HEK293 (cell line): ENCODE results near the gene NECTIN2.
A peak's percentile ranks its signal among the peaks of the same experiment; 100 is the strongest.

Experiments used
- CTCF ChIA-PET: fragments of 350-600 bp; formaldehyde crosslinking; extraction: SDS; loops from one replicate; lab custom pipeline; 2021; ENCODE audit warnings: antibody characterized with exemption; lab: Yijun Ruan, JAX
- POLR2A ChIA-PET: fragments of 300-600 bp; formaldehyde crosslinking; extraction: SDS; loops from one replicate; lab custom pipeline; 2020; ENCODE audit warnings: antibody characterized with exemption, inconsistent platforms; lab: Yijun Ruan, JAX
- H3K27ac ChIP-seq: fragments of 200-500 bp; sonication (Bioruptor generic); 2 replicates; pipeline ENCODE4 v1.5.1; 2014; ENCODE audit warnings: low read depth, low read length, control low read depth, inconsistent platforms; ENCODE audit errors: extremely low read depth
- H3K36me3 ChIP-seq, 2 experiments: fragments of 200-500 bp in 1 of 2; sonication (Bioruptor generic) in 1 of 2; 1 replicate in 1 of 2; 2 replicates in 1 of 2; pipeline ENCODE4 v1.5.1; 2014 to 2017; ENCODE audit warnings: inconsistent platforms in 2 of 2, low read length in 2 of 2; ENCODE audit not compliant: control insufficient read depth in 2 of 2, insufficient read depth in 1 of 2
- H3K4me1 ChIP-seq: fragments of 200-500 bp; sonication (Bioruptor generic); 2 replicates; pipeline ENCODE4 v1.5.1; 2014; ENCODE audit warnings: mild to moderate bottlenecking, low read length, inconsistent platforms; ENCODE audit not compliant: control insufficient read depth, insufficient read depth
- H3K4me3 ChIP-seq: 2 replicates; pipeline ENCODE4 v1.5.1; 2011; ENCODE audit warnings: low read depth, mild to moderate bottlenecking, control low read depth, low read length, moderate library complexity
- H3K9me3 ChIP-seq: fragments of 200-500 bp; sonication (Bioruptor generic); 2 replicates; pipeline ENCODE4 v1.5.1; 2014; ENCODE audit warnings: low read depth, low read length, inconsistent platforms; ENCODE audit not compliant: control insufficient read depth, insufficient read depth
- FEZF1 ChIP-seq: fragments of 450-650 bp; formaldehyde crosslinking; IDR thresholded peaks from 2 replicates; pipeline ENCODE4 v1.5.1; 2016; ENCODE audit warnings: missing biosample characterization, missing genetic modification characterization
- IKZF3 ChIP-seq: fragments of 450-650 bp; IDR thresholded peaks from 2 replicates; pipeline ENCODE4 v1.5.0; 2018; ENCODE audit warnings: missing biosample characterization, mild to moderate bottlenecking, missing genetic modification characterization, moderate library complexity
- KLF8 ChIP-seq: fragments of 450-650 bp; formaldehyde crosslinking; IDR thresholded peaks from 2 replicates; pipeline ENCODE4 v1.5.1; 2016; ENCODE audit warnings: missing biosample characterization, missing genetic modification characterization
- KLF9 ChIP-seq: fragments of 450-650 bp; formaldehyde crosslinking; IDR thresholded peaks from 2 replicates; pipeline ENCODE4 v1.5.1; 2016; ENCODE audit warnings: missing biosample characterization, missing genetic modification characterization, low read depth
- PRDM1 ChIP-seq: fragments of 450-650 bp; formaldehyde crosslinking; IDR thresholded peaks from 2 replicates; pipeline ENCODE4; 2016; ENCODE audit warnings: missing biosample characterization, missing genetic modification characterization
- SCRT1 ChIP-seq: fragments of 450-650 bp; formaldehyde crosslinking; IDR thresholded peaks from 2 replicates; pipeline ENCODE4 v1.5.1; 2016; ENCODE audit warnings: missing biosample characterization, missing genetic modification characterization, borderline replicate concordance
- ZNF121 ChIP-seq: fragments of 450-650 bp; formaldehyde crosslinking; IDR thresholded peaks from 2 replicates; pipeline ENCODE4 v1.5.1; 2016; ENCODE audit warnings: missing biosample characterization, missing genetic modification characterization
- ZNF140 ChIP-seq: fragments of 450-650 bp; formaldehyde crosslinking; IDR thresholded peaks from 2 replicates; pipeline ENCODE4 v1.5.1; 2016; ENCODE audit warnings: missing biosample characterization, missing genetic modification characterization
- ZNF155 ChIP-seq: fragments of 450-650 bp; formaldehyde crosslinking; IDR thresholded peaks from 2 replicates; pipeline ENCODE4 v1.5.1; 2016; ENCODE audit warnings: missing biosample characterization, missing genetic modification characterization
- ZNF157 ChIP-seq: fragments of 450-650 bp; formaldehyde crosslinking; IDR thresholded peaks from 2 replicates; pipeline ENCODE4 v1.5.1; 2016; ENCODE audit warnings: missing biosample characterization, missing genetic modification characterization
- ZNF324 ChIP-seq: fragments of 450-650 bp; formaldehyde crosslinking; IDR thresholded peaks from 2 replicates; pipeline ENCODE4 v1.5.1; 2016; ENCODE audit warnings: missing biosample characterization, missing genetic modification characterization
- ZNF529 ChIP-seq: fragments of 450-650 bp; formaldehyde crosslinking; IDR thresholded peaks from 2 replicates; pipeline ENCODE4 v1.5.1; 2017; ENCODE audit warnings: missing genetic modification characterization, missing biosample characterization; ENCODE audit not compliant: insufficient replicate concordance
- ZNF600 ChIP-seq: fragments of 450-650 bp; formaldehyde crosslinking; IDR thresholded peaks from 2 replicates; pipeline ENCODE4 v1.5.1; 2016; ENCODE audit warnings: missing biosample characterization, missing genetic modification characterization
- ZNF623 ChIP-seq: fragments of 450-650 bp; formaldehyde crosslinking; IDR thresholded peaks from 2 replicates; pipeline ENCODE4 v1.5.1; 2016; ENCODE audit warnings: missing biosample characterization, missing genetic modification characterization
- ZNF654 ChIP-seq: fragments of 450-650 bp; formaldehyde crosslinking; IDR thresholded peaks from 2 replicates; pipeline ENCODE4 v1.5.1; 2016; ENCODE audit warnings: low read depth, missing biosample characterization, missing genetic modification characterization
- ZNF791 ChIP-seq: fragments of 450-650 bp; formaldehyde crosslinking; IDR thresholded peaks from 2 replicates; pipeline ENCODE4 v1.5.1; 2016; ENCODE audit warnings: missing biosample characterization, missing genetic modification characterization
- ZNF843 ChIP-seq: fragments of 450-650 bp; formaldehyde crosslinking; IDR thresholded peaks from 2 replicates; pipeline ENCODE4 v1.5.1; 2016; ENCODE audit warnings: missing biosample characterization, missing genetic modification characterization
- TF ChIP-seq, protein P1 (sequence below): fragments of 450-650 bp; formaldehyde crosslinking; IDR thresholded peaks from 2 replicates; pipeline ENCODE4 v1.5.1; 2017; ENCODE audit warnings: missing biosample characterization, missing genetic modification characterization
- TF ChIP-seq, protein P2 (sequence below): fragments of 450-650 bp; formaldehyde crosslinking; IDR thresholded peaks from 2 replicates; pipeline ENCODE4 v1.5.1; 2017; ENCODE audit warnings: missing biosample characterization, missing genetic modification characterization
- TF ChIP-seq, protein P3 (sequence below): fragments of 450-650 bp; formaldehyde crosslinking; IDR thresholded peaks from 2 replicates; pipeline ENCODE4 v1.5.1; 2016; ENCODE audit warnings: missing biosample characterization, missing genetic modification characterization

Gene NECTIN2

DNA sequence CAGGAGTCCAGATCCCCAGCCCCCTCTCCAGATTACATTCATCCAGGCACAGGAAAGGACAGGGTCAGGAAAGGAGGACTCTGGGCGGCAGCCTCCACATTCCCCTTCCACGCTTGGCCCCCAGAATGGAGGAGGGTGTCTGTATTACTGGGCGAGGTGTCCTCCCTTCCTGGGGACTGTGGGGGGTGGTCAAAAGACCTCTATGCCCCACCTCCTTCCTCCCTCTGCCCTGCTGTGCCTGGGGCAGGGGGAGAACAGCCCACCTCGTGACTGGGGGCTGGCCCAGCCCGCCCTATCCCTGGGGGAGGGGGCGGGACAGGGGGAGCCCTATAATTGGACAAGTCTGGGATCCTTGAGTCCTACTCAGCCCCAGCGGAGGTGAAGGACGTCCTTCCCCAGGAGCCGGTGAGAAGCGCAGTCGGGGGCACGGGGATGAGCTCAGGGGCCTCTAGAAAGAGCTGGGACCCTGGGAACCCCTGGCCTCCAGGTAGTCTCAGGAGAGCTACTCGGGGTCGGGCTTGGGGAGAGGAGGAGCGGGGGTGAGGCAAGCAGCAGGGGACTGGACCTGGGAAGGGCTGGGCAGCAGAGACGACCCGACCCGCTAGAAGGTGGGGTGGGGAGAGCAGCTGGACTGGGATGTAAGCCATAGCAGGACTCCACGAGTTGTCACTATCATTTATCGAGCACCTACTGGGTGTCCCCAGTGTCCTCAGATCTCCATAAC, 59.5 kb downstream of the NECTIN2 start, which contains the start of gene APOE (continued):
- TF ChIP-seq ZNF157 (tag by site-specific recombination) (no peak), SCRT1 (tag by site-specific recombination) (no peak), ZNF155 (no peak), KLF9 (peak; percentile 26; the same call in 1 of the 2 replicates)

DNA sequence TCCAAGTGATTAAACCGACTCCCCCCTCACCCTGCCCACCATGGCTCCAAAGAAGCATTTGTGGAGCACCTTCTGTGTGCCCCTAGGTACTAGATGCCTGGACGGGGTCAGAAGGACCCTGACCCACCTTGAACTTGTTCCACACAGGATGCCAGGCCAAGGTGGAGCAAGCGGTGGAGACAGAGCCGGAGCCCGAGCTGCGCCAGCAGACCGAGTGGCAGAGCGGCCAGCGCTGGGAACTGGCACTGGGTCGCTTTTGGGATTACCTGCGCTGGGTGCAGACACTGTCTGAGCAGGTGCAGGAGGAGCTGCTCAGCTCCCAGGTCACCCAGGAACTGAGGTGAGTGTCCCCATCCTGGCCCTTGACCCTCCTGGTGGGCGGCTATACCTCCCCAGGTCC, 61.5 kb downstream of the NECTIN2 start:
- Histone ChIP-seq H3K4me1 (peaks cover 6% of the 10 kb centered on the region; the same call in 1 of the 2 replicates), H3K27ac (no peak overlapping the region), H3K4me3 (no peak overlapping the region), H3K36me3 (peaks cover 2 to 4% of the 10 kb centered on the region in 2 experiments; a peak in 2 of 3 replicates), H3K9me3 (no peaks in the 10 kb centered on the region)
- TF ChIP-seq ZNF140 (tag by site-specific recombination) (no peak), ZNF600 (tag by site-specific recombination) (no peak), IKZF3 (tag by site-specific recombination) (no peak), ZNF324 (no peak), FEZF1 (tag by site-specific recombination) (no peak), ZNF654 (tag by site-specific recombination) (no peak), KLF8 (tag by site-specific recombination) (no peak), ZNF529 (tag by site-specific recombination) (no peak), ZNF791 (tag by site-specific recombination) (no peak), ZNF843 (tag by site-specific recombination) (no peak)
- TF ChIP-seq, protein P1, sequence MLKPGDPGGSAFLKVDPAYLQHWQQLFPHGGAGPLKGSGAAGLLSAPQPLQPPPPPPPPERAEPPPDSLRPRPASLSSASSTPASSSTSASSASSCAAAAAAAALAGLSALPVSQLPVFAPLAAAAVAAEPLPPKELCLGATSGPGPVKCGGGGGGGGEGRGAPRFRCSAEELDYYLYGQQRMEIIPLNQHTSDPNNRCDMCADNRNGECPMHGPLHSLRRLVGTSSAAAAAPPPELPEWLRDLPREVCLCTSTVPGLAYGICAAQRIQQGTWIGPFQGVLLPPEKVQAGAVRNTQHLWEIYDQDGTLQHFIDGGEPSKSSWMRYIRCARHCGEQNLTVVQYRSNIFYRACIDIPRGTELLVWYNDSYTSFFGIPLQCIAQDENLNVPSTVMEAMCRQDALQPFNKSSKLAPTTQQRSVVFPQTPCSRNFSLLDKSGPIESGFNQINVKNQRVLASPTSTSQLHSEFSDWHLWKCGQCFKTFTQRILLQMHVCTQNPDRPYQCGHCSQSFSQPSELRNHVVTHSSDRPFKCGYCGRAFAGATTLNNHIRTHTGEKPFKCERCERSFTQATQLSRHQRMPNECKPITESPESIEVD (tag by site-specific recombination), result no peak
- TF ChIP-seq, protein P2, sequence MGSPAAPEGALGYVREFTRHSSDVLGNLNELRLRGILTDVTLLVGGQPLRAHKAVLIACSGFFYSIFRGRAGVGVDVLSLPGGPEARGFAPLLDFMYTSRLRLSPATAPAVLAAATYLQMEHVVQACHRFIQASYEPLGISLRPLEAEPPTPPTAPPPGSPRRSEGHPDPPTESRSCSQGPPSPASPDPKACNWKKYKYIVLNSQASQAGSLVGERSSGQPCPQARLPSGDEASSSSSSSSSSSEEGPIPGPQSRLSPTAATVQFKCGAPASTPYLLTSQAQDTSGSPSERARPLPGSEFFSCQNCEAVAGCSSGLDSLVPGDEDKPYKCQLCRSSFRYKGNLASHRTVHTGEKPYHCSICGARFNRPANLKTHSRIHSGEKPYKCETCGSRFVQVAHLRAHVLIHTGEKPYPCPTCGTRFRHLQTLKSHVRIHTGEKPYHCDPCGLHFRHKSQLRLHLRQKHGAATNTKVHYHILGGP (tag by site-specific recombination), result no peak
- TF ChIP-seq, protein P3, sequence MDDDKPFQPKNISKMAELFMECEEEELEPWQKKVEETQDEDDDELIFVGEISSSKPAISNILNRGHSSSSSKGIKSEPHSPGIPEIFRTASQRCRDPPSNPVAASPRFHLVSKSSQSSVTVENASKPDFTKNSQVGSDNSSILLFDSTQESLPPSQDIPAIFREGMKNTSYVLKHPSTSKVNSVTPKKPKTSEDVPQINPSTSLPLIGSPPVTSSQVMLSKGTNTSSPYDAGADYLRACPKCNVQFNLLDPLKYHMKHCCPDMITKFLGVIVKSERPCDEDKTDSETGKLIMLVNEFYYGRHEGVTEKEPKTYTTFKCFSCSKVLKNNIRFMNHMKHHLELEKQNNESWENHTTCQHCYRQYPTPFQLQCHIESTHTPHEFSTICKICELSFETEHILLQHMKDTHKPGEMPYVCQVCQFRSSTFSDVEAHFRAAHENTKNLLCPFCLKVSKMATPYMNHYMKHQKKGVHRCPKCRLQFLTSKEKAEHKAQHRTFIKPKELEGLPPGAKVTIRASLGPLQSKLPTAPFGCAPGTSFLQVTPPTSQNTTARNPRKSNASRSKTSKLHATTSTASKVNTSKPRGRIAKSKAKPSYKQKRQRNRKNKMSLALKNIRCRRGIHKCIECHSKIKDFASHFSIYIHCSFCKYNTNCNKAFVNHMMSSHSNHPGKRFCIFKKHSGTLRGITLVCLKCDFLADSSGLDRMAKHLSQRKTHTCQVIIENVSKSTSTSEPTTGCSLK (tag by site-specific recombination), result no peak
- ChIA-PET CTCF (interaction anchor here (1.3 kb wide), 1 partner anchor 44 kb away, joined by 7 read pairs; no protein-coding TSS in a partner anchor), POLR2A (no interaction called here)

DNA sequence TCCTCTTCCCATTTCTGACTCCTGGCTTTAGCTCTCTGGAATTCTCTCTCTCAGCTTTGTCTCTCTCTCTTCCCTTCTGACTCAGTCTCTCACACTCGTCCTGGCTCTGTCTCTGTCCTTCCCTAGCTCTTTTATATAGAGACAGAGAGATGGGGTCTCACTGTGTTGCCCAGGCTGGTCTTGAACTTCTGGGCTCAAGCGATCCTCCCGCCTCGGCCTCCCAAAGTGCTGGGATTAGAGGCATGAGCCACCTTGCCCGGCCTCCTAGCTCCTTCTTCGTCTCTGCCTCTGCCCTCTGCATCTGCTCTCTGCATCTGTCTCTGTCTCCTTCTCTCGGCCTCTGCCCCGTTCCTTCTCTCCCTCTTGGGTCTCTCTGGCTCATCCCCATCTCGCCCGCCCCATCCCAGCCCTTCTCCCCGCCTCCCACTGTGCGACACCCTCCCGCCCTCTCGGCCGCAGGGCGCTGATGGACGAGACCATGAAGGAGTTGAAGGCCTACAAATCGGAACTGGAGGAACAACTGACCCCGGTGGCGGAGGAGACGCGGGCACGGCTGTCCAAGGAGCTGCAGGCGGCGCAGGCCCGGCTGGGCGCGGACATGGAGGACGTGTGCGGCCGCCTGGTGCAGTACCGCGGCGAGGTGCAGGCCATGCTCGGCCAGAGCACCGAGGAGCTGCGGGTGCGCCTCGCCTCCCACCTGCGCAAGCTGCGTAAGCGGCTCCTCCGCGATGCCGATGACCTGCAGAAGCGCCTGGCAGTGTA, 62.2 kb downstream of the NECTIN2 start:
- ChIA-PET CTCF (interaction anchor here (1.3 kb wide), 1 partner anchor 44 kb away, joined by 7 read pairs; no protein-coding TSS in a partner anchor), POLR2A (no interaction called here)
- TF ChIP-seq ZNF121 (tag by site-specific recombination) (peak; percentile 58; the same call in 1 of the 2 replicates), PRDM1 (no peak), ZNF623 (tag by site-specific recombination) (no peak)

More for the DNA sequence above, 62.2 kb downstream of the NECTIN2 start:
- Histone ChIP-seq H3K4me3 (no peak overlapping the region), H3K9me3 (no peaks in the 10 kb centered on the region), H3K27ac (no peak overlapping the region), H3K36me3 (no peaks in the 10 kb centered on the region), H3K4me1 (peaks cover 6% of the 10 kb centered on the region; the same call in 1 of the 2 replicates)
